ENCODE data around the gene LDLRAD3. TPM values are rescaled to one million over a fixed set of nuclear protein-coding genes. Genes with fewer than 3 reads are reported as not detected.

Gene LDLRAD3
- total RNA-seq, 2 experiments from 2014 or later: not detected

GRCh38 chr11:35976434-35976833 lies 32.6 kb downstream of the LDLRAD3 start:
- no peaks in the 10 kb centered on the region for H3K9me2 ChIP-seq (ENCODE audit: insufficient read depth, low read length)
- H3K4me2 ChIP-seq (ENCODE audit: low read length): no peak overlapping the region
- no peaks in the 10 kb centered on the region for H3K9me3 ChIP-seq (ENCODE audit: low read length)
- CTCF ChIA-PET (ENCODE audit: unreplicated experiment): interaction anchor here (0.6 kb wide), 1 partner anchor 10 kb away, joined by 6 read pairs; no protein-coding TSS in a partner anchor
- H3K4me1 ChIP-seq (ENCODE audit: insufficient read depth, low read length, poor library complexity, severe bottlenecking): no peaks in the 10 kb centered on the region
- no peak overlapping the region for H2AFZ ChIP-seq (ENCODE audit: low read length)
- H3K36me3 ChIP-seq (ENCODE audit: insufficient read depth, low read length): no peaks in the 10 kb centered on the region
- H3K27ac ChIP-seq (ENCODE audit: low read depth, low read length, poor library complexity, severe bottlenecking): no peak overlapping the region
- H4K20me1 ChIP-seq (ENCODE audit: insufficient read depth, low read length): no peaks in the 10 kb centered on the region
- intact Hi-C loops (cut with micrococcal nuclease; ENCODE audit: unreplicated experiment): no loop called here
- BruUV-seq (replicated peaks): no TSS peak
- POLR2A ChIA-PET: interaction anchor here (0.6 to 0.7 kb wide), 2 partner anchors 29 to 473 kb away, joined by 3 read pairs; no protein-coding TSS in a partner anchor
- H3K79me2 ChIP-seq (ENCODE audit: insufficient read depth, low read depth, low read length): no peaks in the 10 kb centered on the region
- DNase-seq (ENCODE audit: low spot score): no peak
- no peak overlapping the region for H3K4me3 ChIP-seq (ENCODE audit: low read depth, low read length, poor library complexity, severe bottlenecking)
- TF ChIP-seq CTCF (conservative IDR thresholded peaks at IDR 0.05; ENCODE audit: low read length): no peak
- no peak for TF ChIP-seq EZH2phosphoT487 (IDR thresholded peaks at IDR 0.05; ENCODE audit: borderline replicate concordance, low read depth, low read length)

DNA sequence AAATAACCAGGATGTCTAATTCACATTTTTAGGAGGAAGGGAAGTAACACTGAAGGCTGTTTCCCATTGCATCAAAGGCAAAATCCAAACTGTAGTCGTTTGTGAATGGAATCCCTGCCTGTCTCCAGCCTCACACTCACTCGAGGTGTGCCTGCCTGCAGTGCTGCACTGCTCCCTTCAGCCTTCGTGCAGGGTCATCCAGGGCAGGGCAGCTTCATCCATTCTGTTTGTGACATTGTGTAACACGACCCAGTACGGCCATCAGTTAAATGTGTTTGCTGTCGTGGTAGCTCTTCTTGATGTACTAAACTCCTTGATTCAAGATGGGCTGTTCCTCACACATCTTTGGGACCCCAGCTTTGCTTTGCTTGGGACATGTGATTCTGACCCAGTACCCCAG lies 34.3 kb downstream of the LDLRAD3 start:
- Histone ChIP-seq H2AFZ (ENCODE audit: low read length) (no peak overlapping the region), H4K20me1 (ENCODE audit: insufficient read depth, low read length) (no peaks in the 10 kb centered on the region), H3K4me3 (ENCODE audit: low read depth, low read length, poor library complexity, severe bottlenecking) (no peak overlapping the region), H3K4me1 (ENCODE audit: insufficient read depth, low read length, poor library complexity, severe bottlenecking) (no peaks in the 10 kb centered on the region), H3K36me3 (ENCODE audit: insufficient read depth, low read length) (no peaks in the 10 kb centered on the region), H3K4me2 (ENCODE audit: low read length) (no peak overlapping the region), H3K79me2 (ENCODE audit: insufficient read depth, low read depth, low read length) (no peaks in the 10 kb centered on the region), H3K9me3 (ENCODE audit: low read length) (no peaks in the 10 kb centered on the region), H3K9me2 (ENCODE audit: insufficient read depth, low read length) (no peaks in the 10 kb centered on the region), H3K27ac (ENCODE audit: low read depth, low read length, poor library complexity, severe bottlenecking) (no peak overlapping the region)
- ChIA-PET POLR2A (interaction anchor here (0.6 kb wide), 1 partner anchor 56 kb away, joined by 4 read pairs; no protein-coding TSS in a partner anchor), CTCF (ENCODE audit: unreplicated experiment) (no interaction called here)
- intact Hi-C loops (cut with micrococcal nuclease; ENCODE audit: unreplicated experiment): no loop called here
- DNase-seq (ENCODE audit: low spot score): no peak
- TF ChIP-seq EZH2phosphoT487 (IDR thresholded peaks at IDR 0.05; ENCODE audit: borderline replicate concordance, low read depth, low read length): no peak
- TF ChIP-seq CTCF (conservative IDR thresholded peaks at IDR 0.05; ENCODE audit: low read length): no peak
- BruUV-seq (replicated peaks): no TSS peak

GRCh38 chr11:35978891-35979290 lies 35.0 kb downstream of the LDLRAD3 start:
- Histone ChIP-seq H2AFZ (ENCODE audit: low read length) (no peak overlapping the region), H4K20me1 (ENCODE audit: insufficient read depth, low read length) (no peaks in the 10 kb centered on the region), H3K27ac (ENCODE audit: low read depth, low read length, poor library complexity, severe bottlenecking) (no peak overlapping the region), H3K4me2 (ENCODE audit: low read length) (no peak overlapping the region), H3K9me3 (ENCODE audit: low read length) (no peaks in the 10 kb centered on the region), H3K4me1 (ENCODE audit: insufficient read depth, low read length, poor library complexity, severe bottlenecking) (no peaks in the 10 kb centered on the region), H3K9me2 (ENCODE audit: insufficient read depth, low read length) (no peaks in the 10 kb centered on the region), H3K36me3 (ENCODE audit: insufficient read depth, low read length) (no peaks in the 10 kb centered on the region), H3K79me2 (ENCODE audit: insufficient read depth, low read depth, low read length) (no peaks in the 10 kb centered on the region), H3K4me3 (ENCODE audit: low read depth, low read length, poor library complexity, severe bottlenecking) (no peak overlapping the region)
- POLR2A ChIA-PET: interaction anchor here (0.6 kb wide), 1 partner anchor 39 kb away, joined by 4 read pairs; no protein-coding TSS in a partner anchor
- DNase-seq (ENCODE audit: low spot score): no peak
- CTCF ChIA-PET (ENCODE audit: unreplicated experiment): no interaction called here
- TF ChIP-seq CTCF (conservative IDR thresholded peaks at IDR 0.05; ENCODE audit: low read length): no peak
- intact Hi-C loops (cut with micrococcal nuclease; ENCODE audit: unreplicated experiment): no loop called here
- BruUV-seq (replicated peaks): no TSS peak
